PC-3 (cell line): ENCODE results near the gene PIH1D1. TPM values are rescaled to one million over a fixed set of nuclear protein-coding genes. Genes with fewer than 3 reads are reported as not detected.

ENCODE experiments used
- ATAC-seq: fragments of 200-7000 bp; cut with Tn5 transposase; 2 replicates; pipeline ENCODE4 v1.9.1; 2020; ENCODE audit warnings: mild to moderate bottlenecking, moderate library complexity
- BruUV-seq: library from RNA; stranded (reverse); fragments of 400-500 nt; replicated peaks from 2 replicates; lab custom pipeline; 2021; lab: Mats Ljungman, UMichigan
- CTCF ChIA-PET: fragments of 300-600 bp; sonication (Branson Sonifier 250); formaldehyde crosslinking; loops from one replicate; lab custom pipeline; 2022; ENCODE audit warnings: antibody characterized with exemption; lab: Charles Lee
- POLR2A ChIA-PET: fragments of 300-600 bp; sonication (Branson Sonifier 250); formaldehyde crosslinking; loops from one replicate; lab custom pipeline; 2022; ENCODE audit warnings: antibody characterized with exemption; ENCODE audit not compliant: unreplicated experiment; lab: Charles Lee
- DNase-seq: peaks from one replicate; pipeline ENCODE4 v3.0.0-alpha.2; 2015
- H2AFZ ChIP-seq: fragments of 300-600 bp; sonication (generic); 2 replicates; pipeline ENCODE4 v1.6.0; 2016; ENCODE audit warnings: antibody characterized with exemption, low read length
- H3F3A ChIP-seq: fragments of 300-600 bp; sonication (generic); one replicate; pipeline ENCODE4 v1.6.0; 2017; ENCODE audit warnings: antibody characterized with exemption, low read length, control low read depth, mild to moderate bottlenecking; ENCODE audit not compliant: unreplicated experiment
- H3K27ac ChIP-seq: fragments of 300-600 bp; sonication (generic); 2 replicates; pipeline ENCODE4 v1.5.1; 2016; ENCODE audit warnings: mild to moderate bottlenecking, low read length
- H3K27me3 ChIP-seq: fragments of 300-600 bp; sonication (generic); 2 replicates; pipeline ENCODE4 v1.6.1; 2016; ENCODE audit warnings: low read length, mixed read lengths
- H3K36me3 ChIP-seq: fragments of 300-600 bp; sonication (generic); 2 replicates; pipeline ENCODE4 v1.6.1; 2016; ENCODE audit warnings: low read depth, mixed run types, low read length, mixed read lengths
- H3K4me1 ChIP-seq: fragments of 300-600 bp; sonication (generic); 2 replicates; pipeline ENCODE4 v1.5.1; 2016; ENCODE audit warnings: low read length; ENCODE audit not compliant: insufficient read depth
- H3K4me2 ChIP-seq: fragments of 300-600 bp; sonication (generic); 2 replicates; pipeline ENCODE4 v1.6.0; 2016; ENCODE audit warnings: low read length
- H3K4me3 ChIP-seq: fragments of 300-600 bp; sonication (generic); 2 replicates; pipeline ENCODE4 v1.5.1; 2016; ENCODE audit warnings: mild to moderate bottlenecking, low read length, mixed read lengths
- H3K79me2 ChIP-seq: fragments of 300-600 bp; sonication (generic); 2 replicates; pipeline ENCODE4 v1.6.1; 2017; ENCODE audit warnings: low read length, mixed read lengths
- H3K9ac ChIP-seq: fragments of 300-600 bp; sonication (generic); 2 replicates; pipeline ENCODE4 v1.6.0; 2016; ENCODE audit warnings: mild to moderate bottlenecking, low read length
- H3K9me2 ChIP-seq: fragments of 300-600 bp; sonication (generic); replicated peaks from 2 replicates; pipeline ENCODE4 v1.6.1; 2016; ENCODE audit warnings: mixed run types, low read length, mixed read lengths
- H3K9me3 ChIP-seq: fragments of 300-600 bp; sonication (generic); 2 replicates; pipeline ENCODE4 v1.6.1; 2016; ENCODE audit warnings: low read length, mixed read lengths
- H4K20me1 ChIP-seq: fragments of 300-600 bp; sonication (generic); 2 replicates; pipeline ENCODE4 v1.6.1; 2016; ENCODE audit warnings: low read length, mixed read lengths
- EZH2 ChIP-seq: fragments of 300-600 bp; sonication (generic); IDR thresholded peaks from one replicate; pipeline ENCODE4 v1.6.1; 2017; ENCODE audit warnings: antibody characterized with exemption, mild to moderate bottlenecking, low read length; ENCODE audit not compliant: unreplicated experiment
- intact Hi-C: fragments of 100-400 bp; cut with micrococcal nuclease; formaldehyde crosslinking; loops from 2 replicates; pipeline ENCODE4 v1.9.0; 2023
- microRNA-seq: library from miRNA; unstranded; fragments of <30 nt; microRNA quantifications from one replicate; pipeline ENCODE4 v1.1.0, GENCODE V29; 2020; ENCODE audit not compliant: unreplicated experiment
- total RNA-seq: library from RNA; depleted of rRNA; stranded (reverse); fragments of >200 nt; gene quantifications from 2 replicates; pipeline ENCODE4 v1.2.3, GENCODE V29; 2014; rRNA removed
- TF ChIP-seq, protein P1 (sequence below): fragments of 300-600 bp; sonication (generic); conservative IDR thresholded peaks from 2 replicates; pipeline ENCODE4 v1.5.1; 2017; ENCODE audit warnings: antibody characterized with exemption, low read depth, mild to moderate bottlenecking, low read length

The PIH1D1 gene
- total RNA-seq, 1 experiment from 2014 or later, result 171 TPM

DNA sequence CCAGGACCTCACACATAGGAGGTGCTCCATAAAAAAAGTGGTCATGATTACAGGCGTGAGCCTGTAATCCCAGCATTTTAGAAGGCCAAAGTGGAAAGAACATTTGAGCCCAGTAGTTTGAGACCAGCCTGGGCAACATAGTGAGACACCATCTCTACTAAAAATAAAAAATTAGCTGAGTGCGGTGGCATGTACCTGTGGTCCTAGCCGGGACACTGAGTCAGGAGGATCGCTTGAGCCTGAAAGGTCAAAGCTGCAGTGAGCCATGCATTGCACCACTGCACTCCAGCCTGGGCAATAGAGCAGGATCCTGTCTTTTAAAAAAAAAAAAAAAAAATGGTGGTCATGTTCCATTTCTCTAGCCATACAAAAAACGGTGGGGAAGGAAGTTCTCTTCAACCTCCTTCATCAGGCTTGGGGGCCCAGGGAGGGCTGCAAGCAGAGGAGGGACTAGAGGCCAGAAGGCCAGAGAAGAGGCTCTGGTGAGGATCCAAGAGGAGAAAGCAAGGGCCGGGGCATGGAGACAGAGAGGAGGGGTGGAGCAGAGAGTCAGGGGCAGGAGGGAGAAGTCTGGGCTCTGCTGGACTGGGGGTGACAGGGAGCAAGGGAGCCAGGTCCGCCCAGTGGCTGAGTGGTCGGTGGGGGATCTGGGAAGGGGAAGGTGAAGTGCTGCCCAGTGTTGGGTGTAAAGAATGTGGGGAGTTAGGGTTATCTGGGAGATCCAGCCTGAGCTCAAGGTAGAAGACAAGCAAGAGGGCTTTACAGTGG lies 54.7 kb downstream of the PIH1D1 start:
- ChIA-PET POLR2A (no interaction called here), CTCF (no interaction called here)
- no peak for DNase-seq

More for the DNA sequence above, 54.7 kb downstream of the PIH1D1 start:
- intact Hi-C loops, result no loop called here
- no peaks in the 10 kb centered on the region for H4K20me1 ChIP-seq
- ATAC-seq, result no peak
- no peaks in the 10 kb centered on the region for H3K9me2 ChIP-seq
- no peaks in the 10 kb centered on the region for H3K9me3 ChIP-seq
- no peak overlapping the region for H2AFZ ChIP-seq
- no peaks in the 10 kb centered on the region for H3K79me2 ChIP-seq
- TF ChIP-seq, protein P1, sequence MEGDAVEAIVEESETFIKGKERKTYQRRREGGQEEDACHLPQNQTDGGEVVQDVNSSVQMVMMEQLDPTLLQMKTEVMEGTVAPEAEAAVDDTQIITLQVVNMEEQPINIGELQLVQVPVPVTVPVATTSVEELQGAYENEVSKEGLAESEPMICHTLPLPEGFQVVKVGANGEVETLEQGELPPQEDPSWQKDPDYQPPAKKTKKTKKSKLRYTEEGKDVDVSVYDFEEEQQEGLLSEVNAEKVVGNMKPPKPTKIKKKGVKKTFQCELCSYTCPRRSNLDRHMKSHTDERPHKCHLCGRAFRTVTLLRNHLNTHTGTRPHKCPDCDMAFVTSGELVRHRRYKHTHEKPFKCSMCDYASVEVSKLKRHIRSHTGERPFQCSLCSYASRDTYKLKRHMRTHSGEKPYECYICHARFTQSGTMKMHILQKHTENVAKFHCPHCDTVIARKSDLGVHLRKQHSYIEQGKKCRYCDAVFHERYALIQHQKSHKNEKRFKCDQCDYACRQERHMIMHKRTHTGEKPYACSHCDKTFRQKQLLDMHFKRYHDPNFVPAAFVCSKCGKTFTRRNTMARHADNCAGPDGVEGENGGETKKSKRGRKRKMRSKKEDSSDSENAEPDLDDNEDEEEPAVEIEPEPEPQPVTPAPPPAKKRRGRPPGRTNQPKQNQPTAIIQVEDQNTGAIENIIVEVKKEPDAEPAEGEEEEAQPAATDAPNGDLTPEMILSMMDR, result no peak
- no peak for TF ChIP-seq EZH2
- BruUV-seq, result no TSS peak
- no peak overlapping the region for H3K4me2 ChIP-seq
- H3K9ac ChIP-seq, result no peak overlapping the region
- H3K36me3 ChIP-seq, result no peaks in the 10 kb centered on the region
- no peaks in the 10 kb centered on the region for H3F3A ChIP-seq
- no peaks in the 10 kb centered on the region for H3K27me3 ChIP-seq
- H3K27ac ChIP-seq, result no peak overlapping the region
- H3K4me1 ChIP-seq, result no peaks in the 10 kb centered on the region
- no peak overlapping the region for H3K4me3 ChIP-seq

Small RNA genes lying within 50 kb of the gene (microRNA-seq; reads per million reads assigned to microRNA genes)
- gene MIR150, result 3.3 reads per million, percentile 9 among the genes with 10 or more reads in this experiment

Other genes starting within 250 kb of the PIH1D1 start
- gene SLC6A16, start 126.6 kb downstream of the PIH1D1 start, total RNA-seq, result not detected in 2 replicates
- not detected in 2 replicates for gene CD37, start 116.4 kb downstream of the PIH1D1 start, total RNA-seq
- 56.2 and 72.2 TPM in 2 replicates for gene TEAD2, start 89.4 kb downstream of the PIH1D1 start, total RNA-seq
- gene DKKL1, start 87.9 kb downstream of the PIH1D1 start, total RNA-seq, result 2.4 and 4.2 TPM in 2 replicates
- not detected in 2 replicates for gene KASH5, start 63.6 kb downstream of the PIH1D1 start, total RNA-seq
- not detected in 2 replicates for gene PTH2, start 28.4 kb downstream of the PIH1D1 start, total RNA-seq
- not detected in 2 replicates for gene GFY, start 26.4 kb downstream of the PIH1D1 start, total RNA-seq
- gene SLC17A7, start 10.3 kb downstream of the PIH1D1 start, total RNA-seq, result 0.11 TPM in 1 of 2 replicates, not detected in the other
- gene ALDH16A1, start 1.4 kb upstream of the PIH1D1 start, total RNA-seq, result not detected in 2 replicates
- gene FLT3LG, start 22.4 kb upstream of the PIH1D1 start, total RNA-seq, result 0.18 and 2.8 TPM in 2 replicates
- gene RPL13A, start 35.8 kb upstream of the PIH1D1 start, total RNA-seq, result 3,023 and 3,169 TPM in 2 replicates
- 3,913 and 5,174 TPM in 2 replicates for gene RPS11, start 44.6 kb upstream of the PIH1D1 start, total RNA-seq
- gene FCGRT, start 60.8 kb upstream of the PIH1D1 start, total RNA-seq, result 46.3 and 46.7 TPM in 2 replicates
- 33.7 and 70.4 TPM in 2 replicates for gene RCN3, start 76.2 kb upstream of the PIH1D1 start, total RNA-seq
- 195 and 214 TPM in 2 replicates for gene NOSIP, start 128.7 kb upstream of the PIH1D1 start, total RNA-seq
- 16.4 and 17.0 TPM in 2 replicates for gene PRRG2, start 129.5 kb upstream of the PIH1D1 start, total RNA-seq
- 14.6 and 25.7 TPM in 2 replicates for gene PRR12, start 139.4 kb upstream of the PIH1D1 start, total RNA-seq
- gene RRAS, start 188.3 kb upstream of the PIH1D1 start, total RNA-seq, result 24.0 and 32.0 TPM in 2 replicates
- 46.8 and 78.6 TPM in 2 replicates for gene SCAF1, start 190.4 kb upstream of the PIH1D1 start, total RNA-seq
- 223 and 236 TPM in 2 replicates for gene IRF3, start 214.0 kb upstream of the PIH1D1 start, total RNA-seq
- gene BCL2L12, start 214.1 kb upstream of the PIH1D1 start, total RNA-seq, result 82.5 and 104 TPM in 2 replicates
- 625 and 761 TPM in 2 replicates for gene PRMT1, start 225.5 kb upstream of the PIH1D1 start, total RNA-seq
- gene ADM5, start 237.8 kb upstream of the PIH1D1 start, total RNA-seq, result 5.0 and 6.3 TPM in 2 replicates
- 11.5 and 13.6 TPM in 2 replicates for gene CPT1C, start 239.3 kb upstream of the PIH1D1 start, total RNA-seq